Measurements from ENCODE around the gene GYPC.

Gene GYPC

DNA sequence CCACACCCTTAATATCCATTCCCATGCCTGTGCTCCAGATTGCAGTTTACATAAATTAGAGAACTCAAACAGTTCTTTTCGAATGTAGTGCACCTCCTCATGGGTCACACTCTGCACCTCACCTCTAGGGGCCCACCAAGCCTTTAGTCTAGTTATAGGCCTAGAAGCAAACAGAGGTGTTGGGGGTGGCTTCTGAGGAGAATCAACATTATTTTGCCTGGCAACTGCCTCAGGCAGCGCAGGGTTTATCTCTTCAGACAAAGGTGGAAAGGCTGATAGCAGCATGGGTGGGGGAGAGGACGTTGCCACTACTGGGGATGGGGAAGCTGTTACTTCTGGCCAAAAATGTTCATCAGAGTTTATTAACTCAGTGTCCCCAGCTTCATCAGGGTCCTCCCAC lies 5.0 kb upstream of the GYPC start:
- DNase-seq (ENCODE audit: low read depth), result no peak

- no peak for DNase-seq (ENCODE audit: low read depth)
Measured at GRCh38 chr2:126652323-126652891, 3.6 kb upstream of the GYPC start.

DNA sequence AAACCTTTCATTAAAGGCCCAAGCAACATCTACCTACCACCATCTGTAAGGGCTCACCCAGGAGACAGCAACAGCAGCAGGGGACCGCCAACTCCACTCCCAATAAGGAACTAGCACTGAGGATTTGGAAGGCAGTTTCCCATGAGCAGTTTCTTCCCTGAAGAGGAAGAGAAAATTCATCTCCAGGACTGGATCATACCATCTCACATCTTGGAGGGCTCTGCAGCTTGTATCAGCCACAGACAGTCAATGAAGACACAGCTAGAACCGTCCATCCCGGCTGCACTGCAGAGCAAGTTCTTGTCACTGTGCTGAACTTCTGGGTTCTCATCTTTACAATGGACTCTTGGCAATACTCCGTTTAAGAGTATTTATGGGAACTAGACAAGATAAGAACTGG lies 2.8 kb upstream of the GYPC start:
- DNase-seq (ENCODE audit: low read depth), result no peak

DNA sequence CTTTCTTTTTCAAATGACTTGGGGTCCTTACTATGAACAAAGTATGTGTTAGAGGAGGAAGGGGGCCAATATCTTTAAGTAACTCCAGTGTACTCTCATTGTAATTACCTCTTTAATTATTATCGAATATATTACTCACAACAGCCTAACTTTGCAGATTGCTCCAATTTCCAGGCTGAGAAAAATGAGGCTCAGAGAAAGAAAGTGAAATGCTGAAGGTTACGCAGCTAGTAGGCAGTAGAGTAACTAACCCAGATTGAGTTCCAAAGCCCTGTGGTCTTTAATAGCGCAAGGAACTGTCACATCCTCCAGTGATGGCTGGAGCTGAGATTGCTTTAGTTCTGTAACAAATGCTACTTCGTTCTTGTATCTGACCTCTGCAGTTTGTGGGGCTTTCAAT lies 2.2 kb upstream of the GYPC start:
- DNase-seq (ENCODE audit: low read depth), result no peak

DNA sequence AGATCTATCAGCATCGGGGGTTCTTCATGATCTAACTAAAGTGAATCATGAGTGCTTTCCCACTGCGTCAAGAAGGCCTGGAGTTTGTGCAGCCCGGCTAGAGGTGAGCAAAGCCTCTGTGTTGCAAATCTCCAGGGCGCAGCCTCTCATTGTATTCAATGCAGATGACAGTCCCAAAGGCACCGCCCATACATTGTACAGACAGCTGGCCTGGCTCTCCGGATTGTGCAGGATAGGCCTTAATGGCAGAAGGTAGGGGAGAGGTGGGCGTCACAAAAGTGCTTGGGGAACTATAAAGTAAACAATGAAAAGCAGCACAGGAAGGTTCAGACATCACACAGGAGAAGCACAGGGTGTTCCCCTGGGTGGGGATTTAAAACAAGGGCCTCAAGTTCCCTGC lies 907 bp upstream of the GYPC start:
- DNase-seq (ENCODE audit: low read depth), result no peak

DNA sequence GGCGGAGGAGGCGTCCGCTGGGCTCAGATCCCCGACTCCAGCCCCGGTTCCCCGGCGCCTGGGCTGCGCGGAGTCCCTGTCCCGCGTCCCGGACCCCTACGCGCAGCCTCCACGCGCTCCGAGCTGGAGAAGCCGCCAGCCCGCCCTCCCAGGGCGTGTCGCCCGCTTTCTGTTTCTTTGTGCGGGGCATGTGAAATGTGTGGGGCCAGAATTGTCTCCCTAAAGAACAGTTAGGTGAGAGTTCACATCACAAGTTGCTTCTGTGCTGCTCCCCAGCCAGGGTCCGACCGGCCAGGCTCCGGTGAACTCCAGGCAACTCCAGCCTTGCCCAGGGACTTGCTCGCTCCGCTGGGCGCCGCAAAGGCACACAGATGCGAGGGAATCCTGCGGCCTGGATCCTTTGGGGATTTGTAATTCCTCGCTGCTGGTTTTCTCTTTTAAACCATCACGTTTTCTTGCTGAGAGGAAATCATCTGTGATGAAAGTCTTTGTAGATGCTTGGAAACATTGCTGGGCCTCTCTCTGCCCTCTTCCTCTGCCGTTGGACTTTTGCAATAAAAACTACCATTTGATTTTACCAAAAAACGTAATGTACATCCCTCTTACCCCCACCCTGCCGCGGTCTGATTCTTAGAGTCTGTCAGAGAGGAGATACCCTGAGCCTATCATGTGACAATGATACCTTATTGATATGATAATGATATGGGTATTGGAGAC lies 631 bp downstream of the GYPC start:
- DNase-seq (ENCODE audit: low read depth), result no peak

DNA sequence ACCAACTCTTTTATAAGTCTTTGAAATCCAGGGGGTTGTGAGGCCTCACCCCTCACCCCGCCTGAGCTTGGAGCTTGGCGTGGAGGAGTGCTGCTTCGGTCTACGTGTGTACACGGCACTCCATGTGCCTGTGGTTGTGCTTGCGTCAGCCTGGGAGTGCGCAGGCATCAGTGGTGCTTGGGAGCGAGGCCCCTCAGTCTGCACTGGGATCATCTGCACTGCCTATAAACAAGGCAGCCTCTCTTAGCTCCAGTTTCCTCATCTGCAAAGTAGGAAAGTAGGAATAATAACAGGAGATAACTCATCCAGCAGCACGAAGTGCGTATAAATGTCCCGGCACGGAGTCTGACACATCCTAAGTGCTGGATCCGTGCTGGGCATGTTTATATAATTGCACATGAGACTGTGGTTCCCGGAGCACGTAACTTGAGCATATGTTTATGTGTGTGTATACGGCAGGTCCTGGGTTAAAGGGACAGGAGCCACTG lies 1.2 kb downstream of the GYPC start:
- DNase-seq (ENCODE audit: low read depth), result no peak

DNA sequence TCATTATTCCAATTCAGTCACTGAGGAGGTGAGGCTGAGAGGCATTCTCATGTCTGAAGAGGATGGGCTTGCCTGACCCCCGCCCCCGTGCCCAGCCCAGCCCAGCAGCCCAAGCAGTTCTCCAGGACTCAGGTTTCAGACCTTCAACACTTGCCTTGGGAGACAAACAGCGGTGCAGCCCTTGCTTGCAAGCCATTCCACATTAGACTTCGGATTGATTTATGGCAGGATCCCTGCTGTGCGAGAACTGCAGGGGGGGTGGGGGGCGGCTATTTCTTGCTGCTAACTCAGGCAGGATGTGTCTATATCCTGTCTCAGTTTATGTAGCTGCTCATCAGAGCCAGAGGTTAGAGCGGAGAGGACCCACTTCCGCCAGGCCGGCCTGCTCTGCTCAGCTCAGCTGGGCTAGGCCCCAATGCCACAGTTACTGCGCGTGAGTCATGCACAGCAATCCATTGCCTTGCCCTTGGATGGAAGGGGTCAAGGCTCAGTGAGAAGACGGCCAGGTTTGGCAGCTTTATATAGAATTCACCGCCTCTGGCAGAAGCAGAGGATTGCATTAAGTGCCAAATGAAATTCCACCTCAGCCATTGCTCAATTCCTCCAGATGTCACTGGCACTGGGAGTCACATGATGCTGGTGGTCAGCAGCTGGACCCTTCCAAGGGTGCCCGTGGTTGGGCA lies 1.8 kb downstream of the GYPC start:
- no peak for DNase-seq (ENCODE audit: low read depth)

GRCh38 chr2:126658319-126658904 lies 2.5 kb downstream of the GYPC start:
- no peak for DNase-seq (ENCODE audit: low read depth)

DNA sequence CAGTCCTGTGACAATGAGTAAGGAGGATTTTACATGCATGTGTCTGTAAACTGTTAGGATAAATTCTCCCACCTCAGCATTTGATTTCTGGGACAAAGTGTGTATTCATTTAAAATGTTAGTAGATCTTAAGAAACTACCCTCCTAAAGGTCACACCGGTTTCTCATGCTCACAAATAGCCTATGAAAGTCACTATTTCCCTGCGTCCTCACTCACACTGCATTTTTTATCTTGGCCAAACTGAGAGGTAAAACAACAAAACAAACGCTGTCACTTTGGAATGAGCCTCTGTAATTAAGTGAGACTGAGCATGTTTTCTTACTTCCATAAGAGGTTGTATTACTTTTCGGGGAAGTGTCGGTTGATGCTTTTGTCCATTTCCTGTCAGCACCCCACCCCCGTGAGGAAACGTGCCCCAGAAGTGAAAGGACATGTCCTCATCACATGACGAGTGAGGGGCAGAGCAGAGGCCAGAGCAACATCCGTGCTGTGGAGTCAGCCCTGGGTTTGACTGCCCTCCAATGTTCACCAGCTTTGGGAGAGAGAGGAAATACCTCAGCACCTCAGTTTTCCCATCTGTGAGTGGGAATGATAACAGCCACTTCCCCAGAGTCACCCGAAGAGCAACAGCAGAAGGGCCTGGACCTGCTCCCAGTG lies 3.1 kb downstream of the GYPC start:
- no peak for DNase-seq (ENCODE audit: low read depth)

- no peak for DNase-seq (ENCODE audit: low read depth)
Measured at GRCh38 chr2:126659562-126660467, 3.9 kb downstream of the GYPC start.

DNA sequence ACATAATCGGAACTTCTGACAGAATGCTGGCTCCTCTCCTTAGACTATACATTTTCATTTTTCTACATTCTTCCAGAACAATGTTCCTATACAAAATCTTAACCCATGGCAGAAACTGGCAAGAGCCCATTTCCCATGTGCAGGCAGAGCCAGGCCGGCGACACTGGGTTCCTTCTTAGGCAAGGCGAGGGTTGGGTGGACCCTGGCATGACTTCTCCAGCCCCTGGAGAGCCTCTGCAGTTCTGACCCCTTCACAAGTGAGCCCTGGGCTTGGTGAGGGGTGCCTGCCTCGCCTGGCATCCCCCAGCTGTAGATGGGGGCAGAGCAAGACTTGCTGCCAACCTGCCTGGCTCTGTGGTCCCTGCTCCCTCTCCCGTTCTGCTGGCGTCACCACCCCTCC lies 5.0 kb downstream of the GYPC start:
- no peak for DNase-seq (ENCODE audit: low read depth)

DNA sequence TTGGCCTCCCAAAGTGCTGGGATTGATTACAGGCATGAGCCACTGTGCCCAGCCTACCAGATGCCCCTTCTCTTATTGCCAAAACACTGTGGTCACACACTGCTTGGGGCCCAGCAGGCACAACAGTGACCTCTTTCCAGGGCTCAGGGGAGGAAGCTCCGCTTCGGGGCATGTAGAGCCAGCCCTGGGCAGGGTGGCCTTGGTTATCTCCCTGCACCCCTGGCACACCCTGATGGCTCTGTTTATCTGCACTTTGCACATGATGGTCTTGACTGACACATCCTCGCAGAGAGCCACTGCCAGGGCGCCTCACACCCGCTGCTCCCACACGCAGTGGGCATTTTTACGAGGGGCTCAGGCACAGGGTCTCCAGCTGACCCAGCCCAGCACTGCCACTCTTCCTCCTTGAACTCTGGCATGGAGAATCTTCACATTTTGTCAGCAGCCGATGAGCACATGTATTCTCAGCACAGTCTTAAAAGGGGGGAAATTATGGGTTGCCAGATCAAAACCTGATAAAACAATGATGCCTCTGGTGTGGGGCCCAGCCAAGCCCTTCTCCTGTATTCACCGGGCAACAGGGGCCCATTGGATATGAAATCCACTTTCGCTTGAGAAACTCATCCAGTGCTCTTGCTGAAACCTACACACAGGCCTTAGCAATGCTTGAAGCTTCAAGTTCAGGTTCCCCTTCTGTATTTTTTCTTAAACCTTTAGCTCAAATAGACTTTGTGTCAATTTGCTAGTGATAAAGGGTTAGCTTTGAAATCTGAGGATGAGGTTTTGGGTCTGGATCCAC lies 5.9 kb downstream of the GYPC start:
- DNase-seq (ENCODE audit: low read depth), result no peak

DNA sequence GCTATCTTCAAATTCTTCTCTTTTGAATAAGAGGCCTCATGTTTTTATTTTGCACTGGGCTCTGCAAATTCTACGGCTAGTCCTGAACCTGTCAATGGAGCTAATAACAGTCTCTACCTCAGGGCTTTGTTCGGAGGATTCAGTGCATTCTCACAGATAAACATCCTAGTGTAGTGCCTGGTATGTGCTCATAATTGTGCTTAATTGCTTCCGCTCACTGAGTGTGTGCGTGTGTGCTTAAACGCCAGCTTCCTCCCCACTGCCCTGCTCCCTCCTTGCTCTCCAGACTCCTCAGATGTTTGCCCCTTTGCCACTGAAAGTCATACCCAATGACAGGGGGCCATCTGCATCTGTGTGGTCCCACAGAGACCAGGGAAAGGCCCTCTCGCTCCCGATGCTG lies 6.7 kb downstream of the GYPC start:
- DNase-seq (ENCODE audit: low read depth), result no peak

GRCh38 chr2:126663184-126663963 lies 7.4 kb downstream of the GYPC start:
- DNase-seq (ENCODE audit: low read depth), result no peak

GRCh38 chr2:126664234-126664633 lies 8.3 kb downstream of the GYPC start:
- DNase-seq (ENCODE audit: low read depth), result no peak

- no peak for DNase-seq (ENCODE audit: low read depth)
Measured at GRCh38 chr2:126664639-126665038, 8.7 kb downstream of the GYPC start.

GRCh38 chr2:126665483-126665882 lies 9.5 kb downstream of the GYPC start:
- no peak for DNase-seq (ENCODE audit: low read depth)

GRCh38 chr2:126668254-126668653 lies 12.3 kb downstream of the GYPC start:
- DNase-seq (ENCODE audit: low read depth), result no peak

DNA sequence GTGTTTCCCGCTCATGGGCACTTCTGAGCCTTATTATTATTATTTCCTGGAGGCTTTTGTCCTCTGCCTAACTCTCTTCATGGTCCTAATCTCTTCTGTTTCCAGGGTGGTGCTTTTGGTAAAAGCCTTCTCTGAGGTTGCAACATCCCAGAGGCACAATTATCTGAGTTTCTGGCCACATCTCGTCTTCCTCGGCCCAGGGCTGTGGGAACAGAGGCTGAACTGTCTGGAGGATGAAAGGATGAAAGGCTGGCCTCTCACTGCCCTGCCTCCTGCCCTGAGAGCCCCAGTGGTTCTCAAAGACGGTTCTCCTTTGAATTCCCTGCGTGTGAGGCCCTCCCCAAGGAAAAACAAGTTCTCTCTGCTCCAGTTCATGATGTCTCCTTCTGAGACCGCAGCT lies 13.8 kb downstream of the GYPC start:
- DNase-seq (ENCODE audit: low read depth), result no peak

All from stimulated activated CD8-positive, alpha-beta memory T cell treated with anti-CD3 and anti-CD28 coated beads, Interleukin-15, amount 100 ng/mL, for 1 hour (primary cell).